Measurements from ENCODE around the gene RANBP1.

RANBP1 gene

DNA sequence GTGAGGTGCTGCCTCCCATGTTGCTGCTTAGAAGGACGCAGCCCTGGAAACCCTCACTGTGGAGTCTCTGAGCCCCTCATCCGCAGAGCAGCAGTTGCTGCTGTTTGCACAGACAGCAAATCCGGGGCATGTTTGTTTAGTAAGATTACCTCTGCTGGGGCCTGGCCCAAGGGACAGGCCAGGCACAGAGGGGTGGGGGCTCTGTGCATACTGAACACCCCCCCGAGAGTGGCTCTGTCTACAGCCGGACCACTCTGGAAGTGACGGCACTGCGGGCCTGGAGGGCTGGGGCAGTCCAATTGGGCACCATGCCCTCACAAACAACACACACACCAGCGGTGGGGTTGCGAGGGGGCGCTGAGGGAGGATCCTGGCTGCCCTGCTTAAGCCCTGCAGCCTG, 57.9 kb downstream of the RANBP1 start:
- no peaks in the 10 kb centered on the region for H3F3A ChIP-seq (ENCODE audit: low read depth)
- no peaks in the 10 kb centered on the region for H4K20me1 ChIP-seq (ENCODE audit: insufficient read depth, low read length, poor library complexity, severe bottlenecking)
- TF ChIP-seq EZH2phosphoT487 (IDR thresholded peaks at IDR 0.05; ENCODE audit: borderline replicate concordance), result no peak
- H3K27me3 ChIP-seq (ENCODE audit: insufficient read depth, low read length, poor library complexity, severe bottlenecking), result no peaks in the 10 kb centered on the region
- no peak overlapping the region for H3K4me2 ChIP-seq (ENCODE audit: low read depth, low read length, poor library complexity, severe bottlenecking)
- H3K36me3 ChIP-seq (ENCODE audit: insufficient read depth, low read length), result no peaks in the 10 kb centered on the region
- peaks cover 14% of the 10 kb centered on the region for H3K4me1 ChIP-seq (ENCODE audit: insufficient read depth, low read length, poor library complexity, severe bottlenecking)
- no peak overlapping the region for H3K4me3 ChIP-seq (ENCODE audit: low read length, poor library complexity, severe bottlenecking)
- no peaks in the 10 kb centered on the region for H3K9me2 ChIP-seq (replicated peaks; ENCODE audit: low read depth, low read length)
- H2AFZ ChIP-seq (ENCODE audit: low read length), result no peak overlapping the region
- H3K9me3 ChIP-seq (ENCODE audit: insufficient read depth, low read depth, low read length), result no peaks in the 10 kb centered on the region
- no peak overlapping the region for H3K9ac ChIP-seq (ENCODE audit: low read depth, low read length, poor library complexity, severe bottlenecking)
- H3K79me2 ChIP-seq (ENCODE audit: insufficient read depth, low read length), result no peaks in the 10 kb centered on the region

DNA sequence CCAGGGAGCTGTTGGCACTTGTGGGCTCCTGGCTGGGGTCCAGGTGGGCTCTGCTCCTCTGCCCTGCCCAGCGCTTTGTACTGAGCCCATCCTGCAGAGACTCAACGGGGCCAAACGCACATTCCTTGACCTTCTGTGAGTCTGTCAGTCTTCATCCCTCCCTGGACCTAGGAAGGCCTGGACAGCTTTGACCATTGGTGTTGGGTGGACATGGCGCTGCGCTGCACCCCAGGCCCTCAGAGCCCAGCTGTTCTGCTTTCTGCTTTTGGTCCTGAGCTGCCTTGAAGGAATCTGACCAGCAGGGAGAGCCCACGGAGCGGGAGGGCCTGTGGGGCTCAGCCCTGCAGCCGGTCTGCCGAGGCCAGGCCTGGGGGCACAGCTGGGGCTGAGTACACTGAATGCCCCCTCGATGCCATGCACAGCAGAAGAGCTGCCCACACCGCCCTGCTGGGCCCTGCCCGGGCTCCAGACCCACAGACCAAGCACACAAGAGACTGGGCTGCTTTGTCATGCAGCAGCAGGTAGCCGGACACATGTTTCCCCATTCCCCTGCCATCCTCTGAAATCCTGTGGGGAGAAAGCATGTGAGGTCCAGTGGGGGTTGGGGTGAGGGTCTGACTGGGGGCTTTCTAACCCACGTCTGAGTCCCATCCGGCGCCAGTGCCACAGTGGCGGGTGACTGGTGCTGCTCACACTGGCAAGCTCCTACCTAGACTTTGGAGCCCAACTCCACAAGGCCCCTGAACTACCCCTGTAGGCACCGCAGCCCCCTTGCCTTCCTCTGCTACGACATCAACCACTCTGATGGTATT, 59.1 kb downstream of the RANBP1 start:
- Histone ChIP-seq H3K9me3 (ENCODE audit: insufficient read depth, low read depth, low read length) (no peaks in the 10 kb centered on the region), H3K4me2 (ENCODE audit: low read depth, low read length, poor library complexity, severe bottlenecking) (no peak overlapping the region), H3K9ac (ENCODE audit: low read depth, low read length, poor library complexity, severe bottlenecking) (no peak overlapping the region), H3K79me2 (ENCODE audit: insufficient read depth, low read length) (no peaks in the 10 kb centered on the region), H3K27me3 (ENCODE audit: insufficient read depth, low read length, poor library complexity, severe bottlenecking) (no peaks in the 10 kb centered on the region), H3F3A (ENCODE audit: low read depth) (no peaks in the 10 kb centered on the region), H3K4me3 (ENCODE audit: low read length, poor library complexity, severe bottlenecking) (no peak overlapping the region), H3K4me1 (ENCODE audit: insufficient read depth, low read length, poor library complexity, severe bottlenecking) (peaks cover 6% of the 10 kb centered on the region), H3K9me2 (replicated peaks; ENCODE audit: low read depth, low read length) (no peaks in the 10 kb centered on the region), H2AFZ (ENCODE audit: low read length) (no peak overlapping the region), H4K20me1 (ENCODE audit: insufficient read depth, low read length, poor library complexity, severe bottlenecking) (no peaks in the 10 kb centered on the region), H3K36me3 (ENCODE audit: insufficient read depth, low read length) (no peaks in the 10 kb centered on the region)
- TF ChIP-seq, protein P1, sequence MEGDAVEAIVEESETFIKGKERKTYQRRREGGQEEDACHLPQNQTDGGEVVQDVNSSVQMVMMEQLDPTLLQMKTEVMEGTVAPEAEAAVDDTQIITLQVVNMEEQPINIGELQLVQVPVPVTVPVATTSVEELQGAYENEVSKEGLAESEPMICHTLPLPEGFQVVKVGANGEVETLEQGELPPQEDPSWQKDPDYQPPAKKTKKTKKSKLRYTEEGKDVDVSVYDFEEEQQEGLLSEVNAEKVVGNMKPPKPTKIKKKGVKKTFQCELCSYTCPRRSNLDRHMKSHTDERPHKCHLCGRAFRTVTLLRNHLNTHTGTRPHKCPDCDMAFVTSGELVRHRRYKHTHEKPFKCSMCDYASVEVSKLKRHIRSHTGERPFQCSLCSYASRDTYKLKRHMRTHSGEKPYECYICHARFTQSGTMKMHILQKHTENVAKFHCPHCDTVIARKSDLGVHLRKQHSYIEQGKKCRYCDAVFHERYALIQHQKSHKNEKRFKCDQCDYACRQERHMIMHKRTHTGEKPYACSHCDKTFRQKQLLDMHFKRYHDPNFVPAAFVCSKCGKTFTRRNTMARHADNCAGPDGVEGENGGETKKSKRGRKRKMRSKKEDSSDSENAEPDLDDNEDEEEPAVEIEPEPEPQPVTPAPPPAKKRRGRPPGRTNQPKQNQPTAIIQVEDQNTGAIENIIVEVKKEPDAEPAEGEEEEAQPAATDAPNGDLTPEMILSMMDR (conservative IDR thresholded peaks at IDR 0.05; ENCODE audit: low read length), result no peak; the same call in 1 of the 2 replicates
- TF ChIP-seq EZH2phosphoT487 (IDR thresholded peaks at IDR 0.05; ENCODE audit: borderline replicate concordance), result no peak

DNA sequence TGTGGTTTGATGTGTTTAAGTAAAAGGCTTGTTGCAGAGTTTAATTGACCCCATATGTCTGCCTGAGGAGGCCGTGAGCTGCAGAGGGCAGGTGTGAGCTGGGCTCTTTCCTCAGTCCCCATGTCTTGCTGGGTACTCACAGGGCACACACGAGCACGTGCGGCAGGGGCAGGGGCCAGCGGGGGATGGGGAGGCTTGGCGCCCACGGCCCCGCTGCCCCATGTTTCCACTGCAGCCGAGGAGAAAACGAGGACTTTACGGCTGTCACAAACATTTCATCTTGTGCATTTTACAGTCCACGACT, 59.6 kb downstream of the RANBP1 start:
- Histone ChIP-seq H2AFZ (ENCODE audit: low read length) (no peak overlapping the region), H3K4me1 (ENCODE audit: insufficient read depth, low read length, poor library complexity, severe bottlenecking) (peaks cover 6% of the 10 kb centered on the region), H3F3A (ENCODE audit: low read depth) (no peaks in the 10 kb centered on the region), H3K79me2 (ENCODE audit: insufficient read depth, low read length) (no peaks in the 10 kb centered on the region), H3K4me3 (ENCODE audit: low read length, poor library complexity, severe bottlenecking) (no peak overlapping the region), H3K9me3 (ENCODE audit: insufficient read depth, low read depth, low read length) (no peaks in the 10 kb centered on the region), H4K20me1 (ENCODE audit: insufficient read depth, low read length, poor library complexity, severe bottlenecking) (no peaks in the 10 kb centered on the region), H3K9me2 (replicated peaks; ENCODE audit: low read depth, low read length) (no peaks in the 10 kb centered on the region), H3K9ac (ENCODE audit: low read depth, low read length, poor library complexity, severe bottlenecking) (no peak overlapping the region), H3K27me3 (ENCODE audit: insufficient read depth, low read length, poor library complexity, severe bottlenecking) (no peaks in the 10 kb centered on the region), H3K36me3 (ENCODE audit: insufficient read depth, low read length) (no peaks in the 10 kb centered on the region), H3K4me2 (ENCODE audit: low read depth, low read length, poor library complexity, severe bottlenecking) (no peak overlapping the region)
- TF ChIP-seq EZH2phosphoT487 (IDR thresholded peaks at IDR 0.05; ENCODE audit: borderline replicate concordance), result no peak
- TF ChIP-seq, protein P1 (conservative IDR thresholded peaks at IDR 0.05; ENCODE audit: low read length), result peak; percentile 35; the same call in 1 of the 2 replicates
